Stomach (tissue), 9 donors: ENCODE data around the gene CHDH. TPM values are rescaled to one million over a fixed set of nuclear protein-coding genes. Genes with fewer than 3 reads are reported as not detected.
A peak's percentile ranks its signal among the peaks of the same experiment; 100 is the strongest.

Source experiments
- DNase-seq, 2 donors: peaks; one replicate each; pipeline versions ENCODE4 v3.0.0 to v3.0.0-alpha.2; 2013 to 2019
- H3K27ac ChIP-seq, 5 donors: fragments of 200-600 bp in 4 of 5; sonication (generic) in 4 of 5; one replicate each; pipeline ENCODE4 v1.5.1; 2013 to 2019; ENCODE audit warnings: mild to moderate bottlenecking in 1 of 5, moderate library complexity in 1 of 5
- H3K27me3 ChIP-seq, 3 donors: fragments of 200-600 bp; sonication (generic); one replicate each; pipeline ENCODE4 v1.5.1; 2017 to 2019; ENCODE audit warnings: mixed run types in 1 of 3
- H3K36me3 ChIP-seq, 4 donors: fragments of 200-600 bp; sonication (generic); 1 replicate in 3 of 4; 2 replicates in 1 of 4; pipeline ENCODE4 v1.5.1; 2016 to 2019
- H3K4me1 ChIP-seq, 4 donors: fragments of 200-600 bp; sonication (generic); one replicate each; pipeline ENCODE4 v1.5.1; 2016 to 2019
- H3K4me3 ChIP-seq, 4 donors: fragments of 200-600 bp; sonication (generic) in 3 of 4; one replicate each; pipeline ENCODE4 v1.5.1; 2016 to 2019; ENCODE audit warnings: mild to moderate bottlenecking in 1 of 4
- H3K9me3 ChIP-seq, 4 donors: fragments of 200-600 bp; sonication (generic); one replicate each; pipeline ENCODE4 v1.5.1; 2016 to 2019
- EP300 ChIP-seq: sonication (generic); formaldehyde crosslinking; IDR thresholded peaks from one replicate; pipeline ENCODE4 v1.6.1; 2017; ENCODE audit warnings: antibody characterized with exemption
- POLR2A ChIP-seq, 4 donors: fragments of 450-650 bp; IDR thresholded peaks; one replicate each; pipeline ENCODE4 v1.6.1; 2016; ENCODE audit warnings: antibody characterized with exemption in 4 of 4, control low read depth in 2 of 4, mild to moderate bottlenecking in 1 of 4, moderate library complexity in 1 of 4
- POLR2AphosphoS5 ChIP-seq, 3 donors: sonication (generic); formaldehyde crosslinking; IDR thresholded peaks; one replicate each; pipeline ENCODE4 v1.6.1; 2016; ENCODE audit warnings: antibody characterized with exemption in 3 of 3
- WGBS, 5 donors: extraction: QIAGEN DNeasy Blood & Tissue Kit in 3 of 5; methylation state at CpG; one replicate each; pipeline versions ENCODE4 v1.1.5 to v1.1.7; 2013 to 2018; 5-methylcytosine and 5-hydroxymethylcytosine counted together
- intact Hi-C: fragments of 100-400 bp; cut with DNase I; formaldehyde crosslinking; loops from one replicate; pipeline ENCODE4 v1.15.1; 2023; ENCODE audit warnings: low total_unique reads
- polyA plus RNA-seq, 3 donors: library from polyadenylated mRNA; stranded (reverse); fragments of 200-250 nt; gene quantifications; one replicate each; pipeline ENCODE4 v1.2.3, GENCODE V29; 2013
- total RNA-seq, 5 donors: library from RNA; depleted of rRNA; stranded (reverse); fragments of >200 nt; gene quantifications; one replicate each; pipeline versions ENCODE4 v1.1.0 to v1.2.3, GENCODE V29; 2014 to 2016
- TF ChIP-seq, protein P1 (sequence below), 7 experiments: fragments of 450-650 bp in 4 of 7; fragments of 200-600 bp in 3 of 7; sonication (generic) in 3 of 7; IDR thresholded peaks; one replicate each; pipeline ENCODE4 v1.5.1; 2016 to 2019; ENCODE audit warnings: antibody characterized with exemption in 7 of 7, control low read depth in 2 of 7, mild to moderate bottlenecking in 1 of 7
- donor health status: healthy with polysubstance abuse.
- donor health status: Bipolar disorder and iron deficiency.
- donor health status: healthy.

Gene CHDH
- total and polyA plus RNA-seq, 8 donors = 1.7 to 385 (median 8.4) TPM

DNA sequence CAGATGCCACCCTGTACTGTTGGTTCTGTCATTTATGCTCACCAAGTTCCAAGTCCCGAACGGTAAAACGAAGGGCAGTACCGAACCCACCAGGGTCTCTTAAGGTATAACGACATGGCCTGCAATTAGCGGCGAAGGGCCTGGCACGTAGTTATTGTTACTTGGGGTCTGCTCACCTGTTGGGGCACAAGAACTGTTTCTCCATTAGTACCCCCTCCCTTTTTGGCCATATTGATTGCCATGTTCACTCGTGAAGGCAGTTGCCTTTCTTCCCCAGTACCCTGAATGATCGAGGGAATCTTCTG lies 584 bp upstream of the CHDH start:
- intact Hi-C loops = no loop called here
- H3K4me3 ChIP-seq = peak overlapping the region; percentile 66 to 82 (median 74)
- no peaks in the 10 kb centered on the region for H3K36me3 ChIP-seq
- DNase-seq = no peak
- H3K4me1 ChIP-seq = peaks cover 24 to 47% (median 42%) of the 10 kb centered on the region in 4 donors
- WGBS, 5 donors = 50 to 69% (median 59%) methylated on average over 10 of the region's 10 CpGs
- H3K9me3 ChIP-seq = no peaks in the 10 kb centered on the region
- peak overlapping the region in 4 of 5 donors; percentile 78 to 91 (median 87) for H3K27ac ChIP-seq
- TF ChIP-seq POLR2AphosphoS5 (IDR thresholded peaks at IDR 0.05) (no peak), POLR2A (IDR thresholded peaks at IDR 0.05) (no peak), EP300 (no peak)
- TF ChIP-seq, protein P1, sequence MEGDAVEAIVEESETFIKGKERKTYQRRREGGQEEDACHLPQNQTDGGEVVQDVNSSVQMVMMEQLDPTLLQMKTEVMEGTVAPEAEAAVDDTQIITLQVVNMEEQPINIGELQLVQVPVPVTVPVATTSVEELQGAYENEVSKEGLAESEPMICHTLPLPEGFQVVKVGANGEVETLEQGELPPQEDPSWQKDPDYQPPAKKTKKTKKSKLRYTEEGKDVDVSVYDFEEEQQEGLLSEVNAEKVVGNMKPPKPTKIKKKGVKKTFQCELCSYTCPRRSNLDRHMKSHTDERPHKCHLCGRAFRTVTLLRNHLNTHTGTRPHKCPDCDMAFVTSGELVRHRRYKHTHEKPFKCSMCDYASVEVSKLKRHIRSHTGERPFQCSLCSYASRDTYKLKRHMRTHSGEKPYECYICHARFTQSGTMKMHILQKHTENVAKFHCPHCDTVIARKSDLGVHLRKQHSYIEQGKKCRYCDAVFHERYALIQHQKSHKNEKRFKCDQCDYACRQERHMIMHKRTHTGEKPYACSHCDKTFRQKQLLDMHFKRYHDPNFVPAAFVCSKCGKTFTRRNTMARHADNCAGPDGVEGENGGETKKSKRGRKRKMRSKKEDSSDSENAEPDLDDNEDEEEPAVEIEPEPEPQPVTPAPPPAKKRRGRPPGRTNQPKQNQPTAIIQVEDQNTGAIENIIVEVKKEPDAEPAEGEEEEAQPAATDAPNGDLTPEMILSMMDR (IDR thresholded peaks at IDR 0.05) = no peak
- H3K27me3 ChIP-seq = peaks cover 0 to 43% (median 18%) of the 10 kb centered on the region in 3 donors

- H3K4me3 ChIP-seq = peak overlapping the region; percentile 66 to 82 (median 74)
- no peaks in the 10 kb centered on the region for H3K36me3 ChIP-seq
- peaks cover 0 to 43% (median 18%) of the 10 kb centered on the region in 3 donors for H3K27me3 ChIP-seq
- H3K9me3 ChIP-seq = no peaks in the 10 kb centered on the region
- no peak for DNase-seq
- peaks cover 28 to 57% (median 44%) of the 10 kb centered on the region in 4 donors for H3K4me1 ChIP-seq
- TF ChIP-seq, protein P1 (IDR thresholded peaks at IDR 0.05) = no peak
- TF ChIP-seq EP300 = no peak
- no peak for TF ChIP-seq POLR2AphosphoS5 (IDR thresholded peaks at IDR 0.05)
- TF ChIP-seq POLR2A (IDR thresholded peaks at IDR 0.05) = no peak
- WGBS, 5 donors = 0 to 1% (median 0%) methylated on average over 18 to 34 of the region's 34 CpGs
- H3K27ac ChIP-seq = peak overlapping the region; percentile 85 to 91 (median 87)
- intact Hi-C loops = no loop called here
Observed at GRCh38 chr3:53845881-53846133, 412 bp downstream of the CHDH start.

GRCh38 chr3:53845103-53845880 lies 927 bp downstream of the CHDH start:
- H3K36me3 ChIP-seq = no peaks in the 10 kb centered on the region
- peaks cover 28 to 59% (median 43%) of the 10 kb centered on the region in 4 donors for H3K4me1 ChIP-seq
- WGBS, 5 donors = 10 to 25% (median 12%) methylated on average over 13 to 25 of the region's 25 CpGs
- peak overlapping the region; percentile 66 to 82 (median 74) for H3K4me3 ChIP-seq
- DNase-seq = peak; percentile 71 to 85
- no peaks in the 10 kb centered on the region for H3K9me3 ChIP-seq
- H3K27me3 ChIP-seq = peaks cover 0 to 43% (median 18%) of the 10 kb centered on the region in 3 donors
- peak overlapping the region; percentile 85 to 91 (median 87) for H3K27ac ChIP-seq
- TF ChIP-seq POLR2A (IDR thresholded peaks at IDR 0.05) (no peak), EP300 (no peak), POLR2AphosphoS5 (IDR thresholded peaks at IDR 0.05) (peak in 1 of 3 donors; percentile 22)
- TF ChIP-seq, protein P1 (IDR thresholded peaks at IDR 0.05) = peak in 2 of 7 experiments; percentile 11 to 19
- intact Hi-C loops = no loop called here

DNA sequence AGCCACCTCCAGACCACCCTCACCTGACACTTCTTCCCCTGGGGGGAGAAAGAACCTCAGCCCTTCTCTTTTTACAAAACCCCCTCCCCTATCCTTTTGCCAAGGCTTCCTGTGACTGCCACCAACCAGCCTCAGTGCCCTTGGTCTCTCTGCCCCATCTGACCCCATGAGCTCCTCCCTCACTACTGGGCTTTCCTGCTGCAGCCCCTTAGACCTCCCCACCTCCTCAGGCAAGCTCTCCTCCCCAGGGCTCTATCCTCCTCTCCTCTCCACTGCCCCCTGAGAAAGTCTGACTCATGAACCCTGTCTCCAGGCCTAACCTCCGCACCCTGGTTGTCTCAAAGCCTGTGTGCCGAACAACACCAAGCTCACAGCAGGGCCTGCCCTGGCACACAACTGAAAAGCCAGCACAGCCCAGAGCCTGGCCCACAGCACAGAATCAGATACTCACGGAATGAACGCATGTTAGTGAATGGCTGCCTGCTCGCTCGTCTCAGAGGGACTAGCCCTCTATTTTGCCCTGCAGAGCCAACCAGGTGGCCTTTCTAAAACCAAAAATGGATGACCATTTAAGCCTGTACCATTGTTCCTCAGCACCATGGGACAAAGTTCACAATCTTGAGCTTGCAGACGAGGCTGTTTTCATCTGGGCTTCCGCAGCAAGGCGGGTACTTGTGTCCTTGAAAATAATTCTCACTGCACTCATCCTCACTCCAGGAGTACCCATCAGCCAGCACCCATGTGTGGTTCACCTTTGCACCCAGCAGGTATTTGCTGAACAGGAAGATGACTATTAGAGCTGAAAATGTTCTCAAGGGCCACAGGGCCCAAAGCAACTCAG lies 1.7 kb downstream of the CHDH start:
- TF ChIP-seq, protein P1 (IDR thresholded peaks at IDR 0.05) = no peak
- peak in 1 of 3 donors; percentile 9 for TF ChIP-seq POLR2AphosphoS5 (IDR thresholded peaks at IDR 0.05)
- Histone ChIP-seq H3K4me1 (peaks cover 28 to 59% (median 43%) of the 10 kb centered on the region in 4 donors), H3K27ac (peak overlapping the region; percentile 85 to 91 (median 87)), H3K36me3 (no peaks in the 10 kb centered on the region), H3K4me3 (peak overlapping the region in 3 of 4 donors; percentile 66 to 82 (median 77)), H3K27me3 (peaks cover 0 to 43% (median 18%) of the 10 kb centered on the region in 3 donors), H3K9me3 (no peaks in the 10 kb centered on the region)
- WGBS, 5 donors = 37 to 72% (median 50%) methylated on average over 7 to 9 of the region's 9 CpGs
- peak; percentile 35 to 49 for DNase-seq
- intact Hi-C loops = no loop called here
